Body of pancreas (tissue), 4 donors: Measurements from ENCODE around the gene GOLGA6L10. TPM values are rescaled to one million over a fixed set of nuclear protein-coding genes. Genes with fewer than 3 reads are reported as not detected.
"Not testable (repeated sequence)": the region's sequence is repeated elsewhere in the genome, so short reads cannot be mapped to it uniquely, and the experiment has no call there.

Source experiments
- ATAC-seq: fragments of 150-250 bp; one replicate; pipeline ENCODE4 v1.9.1; 2016
- DNase-seq, 4 donors: peaks; one replicate each; pipeline ENCODE4 v3.0.0-alpha.2; 2019
- H3K27ac ChIP-seq, 4 donors: fragments of 200-600 bp; sonication (generic); 1 replicate in 3 of 4; 2 replicates in 1 of 4; pipeline versions ENCODE4 v1.5.1 to v1.6.1; 2016 to 2019; ENCODE audit warnings: mild to moderate bottlenecking in 1 of 4, mixed read lengths in 1 of 4, moderate library complexity in 1 of 4
- H3K27me3 ChIP-seq, 2 donors: fragments of 200-600 bp; sonication (generic); one replicate each; pipeline ENCODE4 v1.6.0; 2016; ENCODE audit warnings: mild to moderate bottlenecking in 1 of 2
- H3K36me3 ChIP-seq, 2 donors: fragments of 200-600 bp; sonication (generic); replicated peaks in 1 of 2; 2 replicates each; pipeline ENCODE4 v1.5.1; 2016; ENCODE audit warnings: low read depth in 2 of 2; ENCODE audit not compliant: insufficient read depth in 1 of 2
- H3K4me1 ChIP-seq: fragments of 200-600 bp; sonication (generic); one replicate; pipeline ENCODE4 v1.6.0; 2016
- H3K4me3 ChIP-seq, 2 donors: fragments of 200-600 bp; sonication (generic); 1 replicate in 1 of 2; 2 replicates in 1 of 2; pipeline ENCODE4 v1.5.1; 2016 to 2019
- H3K9me3 ChIP-seq, 3 donors: fragments of 200-600 bp; sonication (generic); 1 replicate in 2 of 3; 2 replicates in 1 of 3; pipeline ENCODE4 v1.5.1; 2016
- CTCF ChIP-seq, 7 experiments: fragments of 450-650 bp in 4 of 7; fragments of 200-600 bp in 3 of 7; sonication (generic) in 3 of 7; IDR thresholded peaks; one replicate each; pipeline ENCODE4 v1.5.1; 2016 to 2019; ENCODE audit warnings: antibody characterized with exemption in 7 of 7
- POLR2A ChIP-seq, 3 donors: fragments of 450-650 bp; IDR thresholded peaks; one replicate each; pipeline ENCODE4 v1.6.1; 2016; ENCODE audit warnings: antibody characterized with exemption in 3 of 3, mild to moderate bottlenecking in 2 of 3
- WGBS, 2 donors: methylation state at CpG; one replicate each; pipeline ENCODE4 v1.1.5; 2017; 5-methylcytosine and 5-hydroxymethylcytosine counted together
- intact Hi-C: fragments of 100-400 bp; cut with DNase I; formaldehyde crosslinking; loops from one replicate; pipeline ENCODE4 v1.15.1; 2023
- total RNA-seq, 2 donors: library from RNA; depleted of rRNA; stranded (reverse); fragments of >200 nt; gene quantifications; one replicate each; pipeline ENCODE4 v1.1.0, GENCODE V29; 2016

The GOLGA6L10 gene
- total RNA-seq, 2 donors from 2014 or later, result 2.9 to 10.2 TPM

- intact Hi-C loops, H3K4me1 ChIP-seq, H3K27me3 ChIP-seq, H3K9me3 ChIP-seq, H3K4me3 ChIP-seq, ATAC-seq, H3K36me3 ChIP-seq, H3K27ac ChIP-seq, DNase-seq: not testable (repeated sequence)
- WGBS, 2 donors, result 80 to 90% methylated on average over 2 to 13 of the region's 19 CpGs
These were observed 29.6 kb downstream of the GOLGA6L10 start for GRCh38 chr15:82319522-82320278.

GRCh38 chr15:82318281-82318680, 31.0 kb downstream of the GOLGA6L10 start:
- H3K4me3 ChIP-seq, H3K27me3 ChIP-seq, H3K4me1 ChIP-seq, DNase-seq, intact Hi-C loops, H3K27ac ChIP-seq, ATAC-seq, H3K9me3 ChIP-seq, H3K36me3 ChIP-seq: not testable (repeated sequence)
- WGBS, 2 donors, result 89% methylated on average over 8 of the region's 8 CpGs; no CpG with 5 or more reads in 1 of the 2 donors

- 68 to 80% methylated on average over 5 to 7 of the region's 7 CpGs for WGBS, 2 donors
- H3K4me1 ChIP-seq, H3K27me3 ChIP-seq, H3K4me3 ChIP-seq, intact Hi-C loops, ATAC-seq, H3K9me3 ChIP-seq, H3K36me3 ChIP-seq, H3K27ac ChIP-seq: not testable (repeated sequence)
- DNase-seq, result peak in 1 of 4 donors; percentile 15
These were observed 31.8 kb downstream of the GOLGA6L10 start for GRCh38 chr15:82317516-82317915.

GRCh38 chr15:82317091-82317489, 32.2 kb downstream of the GOLGA6L10 start:
- H3K27ac ChIP-seq, result no peak overlapping the region
- no peaks in the 10 kb centered on the region for H3K27me3 ChIP-seq
- DNase-seq (no peak), ATAC-seq (no peak)
- H3K4me1 ChIP-seq, result no peaks in the 10 kb centered on the region
- intact Hi-C loops, result no loop called here
- H3K9me3 ChIP-seq, result no peaks in the 10 kb centered on the region
- no peak for TF ChIP-seq POLR2A (IDR thresholded peaks at IDR 0.05)
- TF ChIP-seq CTCF (IDR thresholded peaks at IDR 0.05), result no peak
- no peak overlapping the region for H3K4me3 ChIP-seq
- H3K36me3 ChIP-seq, result no peaks in the 10 kb centered on the region
- WGBS, 2 donors, result 87 to 89% methylated on average over 3 to 10 of the region's 12 CpGs

GRCh38 chr15:82316247-82317090, 32.8 kb downstream of the GOLGA6L10 start:
- intact Hi-C loops, H3K27me3 ChIP-seq, H3K4me3 ChIP-seq, H3K27ac ChIP-seq, DNase-seq, H3K4me1 ChIP-seq, H3K9me3 ChIP-seq, H3K36me3 ChIP-seq, ATAC-seq: not testable (repeated sequence)
- WGBS, 2 donors, result 87% methylated on average over 5 to 22 of the region's 23 CpGs

- H3K4me1 ChIP-seq, result no peaks in the 10 kb centered on the region
- H3K9me3 ChIP-seq, result no peaks in the 10 kb centered on the region
- H3K27me3 ChIP-seq, result no peaks in the 10 kb centered on the region
- no peak overlapping the region for H3K27ac ChIP-seq
- no peak overlapping the region for H3K4me3 ChIP-seq
- 77 to 86% methylated on average over 9 to 20 of the region's 24 CpGs for WGBS, 2 donors
- intact Hi-C loops, result no loop called here
- H3K36me3 ChIP-seq, result no peaks in the 10 kb centered on the region
- ATAC-seq (no peak), DNase-seq (no peak)
- TF ChIP-seq POLR2A (IDR thresholded peaks at IDR 0.05) (no peak), CTCF (IDR thresholded peaks at IDR 0.05) (no peak)
These were observed 33.6 kb downstream of the GOLGA6L10 start for GRCh38 chr15:82315519-82316246.
